Endodermal cell (in vitro differentiated cells): Measurements from ENCODE around the gene ALDH1A1. TPM values are rescaled to one million over a fixed set of nuclear protein-coding genes. Genes with fewer than 3 reads are reported as not detected.

Experiments used
- DNase-seq: peaks from one replicate; pipeline ENCODE4 v3.0.0-alpha.2; 2017
- H3K27ac ChIP-seq: 2 replicates; pipeline ENCODE4 v1.5.1; 2013; ENCODE audit warnings: mild to moderate bottlenecking, low read depth, low read length, moderate library complexity
- H3K27me3 ChIP-seq: 2 replicates; pipeline ENCODE4 v1.6.1; 2013; ENCODE audit warnings: mild to moderate bottlenecking, low read length, moderate library complexity; ENCODE audit not compliant: insufficient read depth, control insufficient read depth, poor library complexity, severe bottlenecking
- H3K36me3 ChIP-seq: 2 replicates; pipeline ENCODE4 v1.7.0; 2013; ENCODE audit warnings: mild to moderate bottlenecking, low read length, moderate library complexity; ENCODE audit not compliant: control insufficient read depth, insufficient read depth
- H3K4me1 ChIP-seq: one replicate; pipeline ENCODE4 v1.7.0; 2013; ENCODE audit warnings: low read length; ENCODE audit not compliant: control insufficient read depth, insufficient read depth
- H3K4me3 ChIP-seq: 2 replicates; pipeline ENCODE4 v1.5.1; 2013; ENCODE audit warnings: mild to moderate bottlenecking, low read length, moderate library complexity
- H3K9ac ChIP-seq: 2 replicates; pipeline ENCODE4 v1.6.1; 2013; ENCODE audit warnings: mild to moderate bottlenecking, low read length, moderate library complexity; ENCODE audit not compliant: poor library complexity, severe bottlenecking; ENCODE audit errors: extremely low read depth
- H3K9me3 ChIP-seq: 2 replicates; pipeline ENCODE4 v1.6.1; 2013; ENCODE audit warnings: mild to moderate bottlenecking, low read length, moderate library complexity; ENCODE audit not compliant: control insufficient read depth
- H3K27ac Mint-ChIP-seq: 2 replicates; pipeline ENCODE4 v1.8.0; 2020; ENCODE audit warnings: mixed read lengths
- H3K27me3 Mint-ChIP-seq: 2 replicates; pipeline ENCODE4 v1.8.0; 2021; ENCODE audit warnings: mild to moderate bottlenecking, mixed read lengths; ENCODE audit not compliant: insufficient read depth
- H3K36me3 Mint-ChIP-seq: 2 replicates; pipeline ENCODE4 v1.8.0; 2020; ENCODE audit warnings: low read depth, mixed read lengths
- H3K4me1 Mint-ChIP-seq: 2 replicates; pipeline ENCODE4 v1.8.0; 2020; ENCODE audit warnings: mixed read lengths
- H3K4me3 Mint-ChIP-seq: 2 replicates; pipeline ENCODE4 v1.8.0; 2020; ENCODE audit warnings: mild to moderate bottlenecking, moderate library complexity, mixed read lengths
- H3K9me3 Mint-ChIP-seq: 2 replicates; pipeline ENCODE4 v1.8.0; 2020; ENCODE audit warnings: mild to moderate bottlenecking, mixed read lengths
- WGBS, 2 experiments: methylation state at CpG; one replicate each; pipeline versions ENCODE4 v1.1.5 to v1.1.7; 2013; ENCODE audit warnings: missing lambda C conversion rate in 2 of 2, mixed read lengths in 1 of 2; ENCODE audit not compliant: insufficient coverage in 1 of 2, insufficient read length in 1 of 2; 5-methylcytosine and 5-hydroxymethylcytosine counted together
- total RNA-seq, 2 donors: library from RNA; stranded (reverse); fragmentation: NEBNext Ultra II Directional in 1 of 2; extraction: Animal tissue kit (Norgen Biotek cat#: 25700) in 1 of 2; gene quantifications; 2 replicates in 1 of 2; 3 replicates in 1 of 2; pipeline ENCODE4 v1.2.1, GENCODE V29; 2021
- TF ChIP-seq, protein P1 (sequence below): fragments of 200-600 bp; sonication (generic); conservative IDR thresholded peaks from 2 replicates; pipeline ENCODE4 v1.5.0; 2021; ENCODE audit warnings: antibody characterized with exemption, mild to moderate bottlenecking

The ALDH1A1 gene
- total RNA-seq, 2 donors from 2014 or later, result 3.5 to 4.6 TPM

DNA sequence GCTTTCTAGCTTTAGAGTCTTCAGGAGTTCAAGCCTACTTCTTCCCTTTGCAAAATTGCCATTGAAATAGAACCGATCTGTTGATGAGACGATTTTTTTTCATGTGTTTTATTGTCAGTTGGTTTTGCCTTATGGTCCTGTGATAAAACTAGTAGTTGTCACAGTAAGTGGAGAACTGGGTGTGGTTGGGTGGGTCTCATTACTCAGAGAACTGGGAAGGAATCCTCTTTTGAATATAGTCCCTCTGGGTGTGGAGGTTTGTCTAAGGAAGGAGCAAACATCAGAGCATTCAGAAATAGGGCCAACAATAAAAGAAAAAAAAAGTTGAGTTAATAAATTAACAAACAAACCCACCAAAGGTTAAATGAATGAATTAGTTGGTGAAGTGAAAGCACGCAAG is 69.0 kb downstream of the ALDH1A1 start:
- no peak overlapping the region for H3K27ac ChIP-seq
- peaks cover 13% of the 10 kb centered on the region for H3K9me3 ChIP-seq
- WGBS, 2 experiments, result 93% methylated on average over 3 of the region's 3 CpGs; no CpG with 5 or more reads in 1 of the 2 experiments
- peaks cover 12% of the 10 kb centered on the region for H3K9me3 Mint-ChIP-seq
- TF ChIP-seq, protein P1, sequence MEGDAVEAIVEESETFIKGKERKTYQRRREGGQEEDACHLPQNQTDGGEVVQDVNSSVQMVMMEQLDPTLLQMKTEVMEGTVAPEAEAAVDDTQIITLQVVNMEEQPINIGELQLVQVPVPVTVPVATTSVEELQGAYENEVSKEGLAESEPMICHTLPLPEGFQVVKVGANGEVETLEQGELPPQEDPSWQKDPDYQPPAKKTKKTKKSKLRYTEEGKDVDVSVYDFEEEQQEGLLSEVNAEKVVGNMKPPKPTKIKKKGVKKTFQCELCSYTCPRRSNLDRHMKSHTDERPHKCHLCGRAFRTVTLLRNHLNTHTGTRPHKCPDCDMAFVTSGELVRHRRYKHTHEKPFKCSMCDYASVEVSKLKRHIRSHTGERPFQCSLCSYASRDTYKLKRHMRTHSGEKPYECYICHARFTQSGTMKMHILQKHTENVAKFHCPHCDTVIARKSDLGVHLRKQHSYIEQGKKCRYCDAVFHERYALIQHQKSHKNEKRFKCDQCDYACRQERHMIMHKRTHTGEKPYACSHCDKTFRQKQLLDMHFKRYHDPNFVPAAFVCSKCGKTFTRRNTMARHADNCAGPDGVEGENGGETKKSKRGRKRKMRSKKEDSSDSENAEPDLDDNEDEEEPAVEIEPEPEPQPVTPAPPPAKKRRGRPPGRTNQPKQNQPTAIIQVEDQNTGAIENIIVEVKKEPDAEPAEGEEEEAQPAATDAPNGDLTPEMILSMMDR, result no peak
- H3K36me3 ChIP-seq, result no peaks in the 10 kb centered on the region
- H3K4me1 ChIP-seq, result no peaks in the 10 kb centered on the region
- no peaks in the 10 kb centered on the region for H3K4me1 Mint-ChIP-seq
- no peak overlapping the region for H3K27ac Mint-ChIP-seq
- H3K9ac ChIP-seq, result no peak overlapping the region
- no peak overlapping the region for H3K4me3 Mint-ChIP-seq
- DNase-seq, result no peak
- no peaks in the 10 kb centered on the region for H3K36me3 Mint-ChIP-seq
- H3K27me3 Mint-ChIP-seq, result peaks cover 4% of the 10 kb centered on the region
- H3K27me3 ChIP-seq, result no peaks in the 10 kb centered on the region
- no peak overlapping the region for H3K4me3 ChIP-seq

DNA sequence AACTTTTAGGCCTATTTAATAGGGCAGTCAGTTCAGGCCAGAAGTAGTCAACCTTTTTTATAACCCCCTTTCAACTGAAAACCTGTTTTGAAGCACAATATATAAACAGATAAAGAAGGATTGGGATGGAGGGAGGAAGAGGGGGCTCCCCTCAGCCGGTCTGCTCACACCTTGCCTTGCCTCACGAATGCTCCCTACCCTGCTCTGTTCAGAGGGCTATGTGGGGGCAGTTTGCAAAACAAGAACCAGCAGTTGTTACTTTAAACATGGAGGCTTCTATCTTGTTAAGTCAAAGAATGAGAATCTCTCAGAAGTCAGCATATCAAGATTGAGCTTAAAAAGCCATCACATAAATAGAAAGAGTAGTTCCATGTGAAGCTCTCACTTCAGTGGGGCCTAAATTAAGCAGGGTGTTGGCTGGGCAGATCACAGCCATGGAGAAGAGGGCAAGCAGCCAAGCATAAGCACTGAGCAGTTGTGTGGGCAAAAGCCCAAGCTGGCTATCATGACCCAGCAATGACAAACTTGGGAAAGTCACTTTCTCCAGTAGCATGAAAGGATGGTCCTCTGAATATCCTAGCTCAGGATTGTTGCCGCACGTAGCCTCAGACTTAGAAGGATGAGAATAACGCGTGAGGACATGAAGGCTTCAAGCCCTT is 70.6 kb downstream of the ALDH1A1 start:
- no peak for DNase-seq
- H3K4me3 ChIP-seq, result no peak overlapping the region
- peaks cover 3% of the 10 kb centered on the region for H3K4me1 Mint-ChIP-seq
- H3K9ac ChIP-seq, result no peak overlapping the region
- peaks cover 12% of the 10 kb centered on the region for H3K9me3 ChIP-seq
- no peaks in the 10 kb centered on the region for H3K36me3 ChIP-seq
- TF ChIP-seq, protein P1, result no peak
- no peak overlapping the region for H3K27ac ChIP-seq
- 93 to 94% methylated on average over 4 to 6 of the region's 6 CpGs for WGBS, 2 experiments
- H3K36me3 Mint-ChIP-seq, result no peaks in the 10 kb centered on the region
- no peaks in the 10 kb centered on the region for H3K4me1 ChIP-seq
- no peak overlapping the region for H3K27ac Mint-ChIP-seq
- no peaks in the 10 kb centered on the region for H3K27me3 ChIP-seq
- H3K4me3 Mint-ChIP-seq, result no peak overlapping the region
- H3K9me3 Mint-ChIP-seq, result peaks cover 16% of the 10 kb centered on the region
- peaks cover 4% of the 10 kb centered on the region for H3K27me3 Mint-ChIP-seq

DNA sequence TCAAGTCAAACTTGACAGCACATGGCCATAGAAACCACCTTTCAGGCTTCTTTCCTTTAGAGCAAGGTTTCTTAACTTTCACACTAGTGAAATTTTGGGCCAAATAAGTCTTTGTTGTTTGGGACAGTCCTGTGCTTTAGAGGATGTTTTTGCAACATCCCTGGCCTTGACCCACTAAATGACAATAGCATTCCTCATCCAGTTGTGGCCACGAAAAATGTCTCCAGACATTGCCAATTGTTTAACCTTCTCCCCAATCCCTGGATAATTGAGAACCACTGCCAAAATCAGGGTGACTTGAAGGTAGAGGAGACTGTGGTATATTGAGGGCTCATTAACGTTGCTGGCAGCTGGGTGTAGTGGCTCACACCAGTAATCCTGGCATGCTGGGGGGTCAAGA is 72.0 kb downstream of the ALDH1A1 start:
- WGBS, 2 experiments, result 90 to 100% methylated on average over 2 of the region's 2 CpGs
- Histone ChIP-seq H3K27ac (no peak overlapping the region), H3K9ac (no peak overlapping the region), H3K36me3 (no peaks in the 10 kb centered on the region), H3K4me1 (no peaks in the 10 kb centered on the region), H3K9me3 (no peaks in the 10 kb centered on the region), H3K27me3 (no peaks in the 10 kb centered on the region), H3K4me3 (no peak overlapping the region)
- no peak overlapping the region for H3K27ac Mint-ChIP-seq
- H3K36me3 Mint-ChIP-seq, result no peaks in the 10 kb centered on the region
- peaks cover 4% of the 10 kb centered on the region for H3K27me3 Mint-ChIP-seq
- peaks cover 8% of the 10 kb centered on the region for H3K4me1 Mint-ChIP-seq
- no peak for DNase-seq
- H3K4me3 Mint-ChIP-seq, result no peak overlapping the region
- TF ChIP-seq, protein P1, result no peak
- peaks cover 9% of the 10 kb centered on the region for H3K9me3 Mint-ChIP-seq
